ENCODE data around the gene MCRS1.
"Not testable (repeated sequence)": the region's sequence is repeated elsewhere in the genome, so short reads cannot be mapped to it uniquely, and the experiment has no call there.

The MCRS1 gene

GRCh38 chr12:49541140-49541861 is 26.6 kb downstream of the MCRS1 start:
- no peak for DNase-seq (ENCODE audit: low read depth)

- no peak for DNase-seq (ENCODE audit: low read depth)
These were observed 27.5 kb downstream of the MCRS1 start for GRCh38 chr12:49540229-49541139.

DNA sequence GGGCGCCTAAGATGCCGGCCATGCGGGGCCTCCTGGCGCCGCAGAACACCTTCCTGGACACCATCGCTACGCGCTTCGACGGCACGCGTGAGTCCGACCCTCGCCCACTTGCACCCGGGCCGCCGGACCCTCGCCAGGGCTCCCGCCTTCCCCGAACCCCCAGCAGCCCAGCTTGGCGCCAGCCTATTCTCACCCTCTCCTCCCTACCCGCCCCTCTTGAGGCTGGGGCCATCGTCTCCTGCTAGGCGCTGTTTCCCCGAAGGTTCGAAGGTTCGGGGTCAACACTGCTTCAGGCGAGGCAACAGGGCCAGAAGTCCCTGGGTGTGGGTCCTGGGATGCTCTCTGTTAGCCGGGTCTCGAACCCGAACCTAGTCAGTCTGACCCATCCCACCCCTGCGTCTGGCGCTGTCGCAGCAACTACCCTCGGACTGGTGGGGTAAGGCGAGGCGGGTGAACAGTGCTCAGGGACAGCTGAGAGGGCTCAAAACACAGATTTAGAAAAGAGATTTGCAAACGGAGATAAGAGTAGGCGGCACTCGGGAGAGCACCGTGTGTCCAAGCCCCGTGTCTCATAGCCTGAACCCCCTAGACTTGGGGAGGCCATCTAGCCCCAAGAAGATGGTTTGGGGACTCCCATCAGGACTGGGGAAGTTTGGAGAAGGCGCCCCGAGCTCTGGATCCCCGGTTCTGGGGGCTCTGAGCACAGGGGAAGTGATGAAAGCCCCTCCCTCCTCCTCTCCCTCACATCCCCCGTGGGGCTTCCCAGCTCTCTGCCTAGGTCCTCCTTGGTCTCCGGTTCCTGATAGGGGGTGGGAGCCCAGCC is 28.3 kb downstream of the MCRS1 start:
- DNase-seq (ENCODE audit: low read depth): no peak

DNA sequence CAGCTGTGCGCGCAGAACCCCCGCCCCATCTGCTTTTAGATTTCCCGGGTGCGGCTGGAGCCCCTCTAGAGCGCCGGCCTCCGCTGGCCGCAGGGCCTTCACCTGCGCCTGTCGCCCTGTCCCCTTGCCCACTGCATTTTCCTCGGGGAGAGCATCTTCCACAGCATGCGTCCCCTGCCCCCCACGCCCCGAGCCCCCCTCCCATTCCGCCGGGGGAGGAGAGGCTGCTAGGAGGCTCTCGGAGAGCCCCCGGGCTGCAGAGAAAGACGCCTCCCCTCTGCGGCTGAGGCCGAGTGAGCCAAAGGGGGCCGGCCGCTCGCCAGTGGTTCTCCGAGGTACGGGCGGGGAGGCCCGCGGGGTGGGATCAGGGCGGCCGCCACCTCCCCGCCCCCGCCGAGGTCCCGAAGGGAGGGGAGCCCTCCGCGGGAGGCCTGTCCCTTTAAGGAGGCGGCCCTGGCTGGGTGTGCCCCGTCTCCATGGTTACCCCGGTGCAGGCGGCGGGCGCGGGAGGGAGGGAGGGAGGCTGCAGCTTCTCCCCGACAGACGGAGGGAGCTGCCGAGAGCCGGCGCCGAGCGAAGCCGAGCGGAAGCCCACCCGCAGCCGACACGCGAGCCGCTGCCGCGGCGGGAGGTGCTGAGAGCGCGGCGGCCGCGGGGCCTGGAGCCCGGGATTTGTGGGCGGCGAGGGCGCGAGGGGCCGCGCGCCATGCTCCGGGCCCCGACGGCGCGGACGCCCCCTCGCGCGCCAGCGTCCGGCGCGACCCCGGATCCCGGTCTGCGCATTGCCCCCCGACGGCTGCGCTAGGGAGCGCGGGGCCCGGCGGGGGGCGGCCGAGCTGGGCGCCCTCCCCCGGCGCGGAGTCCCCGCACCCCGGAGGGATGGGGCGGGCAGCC is 29.2 kb downstream of the MCRS1 start, which contains the start of gene KCNH3:
Gene KCNH3, plus strand, starts transcription at position 521 of the 894 bp plus-strand sequence. CDS start 387 bp downstream, outside the sequence.
- DNase-seq (ENCODE audit: low read depth): peak; percentile 49

GRCh38 chr12:49537752-49538509 is 30.0 kb downstream of the MCRS1 start:
- DNase-seq (ENCODE audit: low read depth): no peak

DNA sequence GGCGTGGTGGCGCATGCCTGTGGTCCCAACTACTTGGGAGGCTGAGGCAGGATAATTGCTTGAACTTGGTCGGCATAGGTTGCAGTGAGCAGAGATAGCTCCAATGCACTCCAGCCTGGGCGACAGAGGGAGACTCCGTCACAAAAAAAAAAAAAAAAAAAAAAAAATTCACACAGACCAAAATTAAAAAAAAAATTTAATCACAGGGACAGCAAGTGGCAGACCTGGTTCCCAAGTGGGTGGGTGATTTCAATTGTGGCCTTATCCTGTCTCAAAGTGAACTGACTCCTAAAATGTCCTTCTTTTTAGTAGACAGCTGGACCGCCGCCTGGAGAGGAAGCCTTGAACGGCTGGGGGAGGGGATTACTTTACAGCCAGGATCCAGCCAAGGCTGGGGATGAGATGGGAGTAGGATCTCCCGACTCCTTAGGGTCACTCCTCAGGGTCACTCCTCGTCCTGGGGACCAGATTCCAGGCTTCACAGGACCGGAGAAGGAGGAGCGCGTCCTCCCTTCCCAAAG is 30.7 kb downstream of the MCRS1 start:
- DNase-seq (ENCODE audit: low read depth): no peak

DNA sequence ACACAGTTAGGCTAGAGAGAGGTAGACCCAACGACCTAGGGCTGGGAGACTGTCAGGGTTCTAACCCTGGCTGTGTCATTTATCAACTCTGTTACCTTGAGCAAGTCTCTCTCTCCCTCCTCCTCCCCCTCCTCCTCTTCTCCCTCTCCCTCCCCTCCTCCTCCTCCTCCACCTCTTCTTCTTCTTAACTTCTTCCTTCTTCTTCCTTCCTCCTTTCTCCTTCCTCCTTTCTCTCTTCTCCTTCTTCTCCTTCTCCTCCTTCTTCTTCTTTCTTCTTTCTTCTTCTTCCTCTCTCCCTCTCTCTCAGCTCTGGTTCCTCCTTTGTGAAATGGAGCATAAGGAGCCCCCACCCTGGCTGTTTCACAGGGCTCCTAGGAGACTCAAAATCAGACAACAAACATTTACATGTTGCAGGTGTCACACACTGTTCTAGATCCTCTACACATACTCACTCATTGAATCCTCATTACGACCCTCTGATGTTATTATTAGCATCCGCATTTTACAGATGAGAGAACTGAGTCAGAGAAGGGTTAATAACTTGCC is 31.3 kb downstream of the MCRS1 start:
- no peak for DNase-seq (ENCODE audit: low read depth)

DNA sequence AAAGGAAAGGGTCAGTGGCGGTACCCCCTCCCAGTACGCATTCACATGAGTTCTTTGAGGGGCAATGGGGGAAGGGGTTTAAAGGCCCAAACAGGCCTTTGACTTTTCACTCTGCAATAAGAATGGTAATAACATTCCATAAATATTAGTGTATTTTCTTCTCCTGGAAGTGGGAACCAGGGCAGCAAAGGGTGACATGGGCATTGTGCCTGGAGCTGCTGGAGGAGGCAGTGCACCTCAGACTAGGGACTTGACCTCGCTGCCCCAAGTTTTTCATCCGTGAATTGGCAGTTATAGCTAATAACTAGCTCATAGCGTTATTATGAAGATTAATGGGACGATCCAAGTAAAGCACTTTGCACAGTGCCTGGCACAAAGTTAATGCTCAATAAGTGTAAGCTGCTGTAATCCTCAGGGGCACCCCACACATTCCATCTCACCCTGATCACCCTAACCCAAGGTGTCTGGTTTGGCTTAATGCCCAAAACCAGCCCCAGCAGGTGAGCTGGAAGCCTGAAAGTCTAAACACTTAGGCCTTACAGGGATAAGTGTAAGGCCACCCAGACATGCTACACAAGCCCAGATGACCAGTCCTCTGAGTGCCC is 31.9 kb downstream of the MCRS1 start:
- no peak for DNase-seq (ENCODE audit: low read depth)

DNA sequence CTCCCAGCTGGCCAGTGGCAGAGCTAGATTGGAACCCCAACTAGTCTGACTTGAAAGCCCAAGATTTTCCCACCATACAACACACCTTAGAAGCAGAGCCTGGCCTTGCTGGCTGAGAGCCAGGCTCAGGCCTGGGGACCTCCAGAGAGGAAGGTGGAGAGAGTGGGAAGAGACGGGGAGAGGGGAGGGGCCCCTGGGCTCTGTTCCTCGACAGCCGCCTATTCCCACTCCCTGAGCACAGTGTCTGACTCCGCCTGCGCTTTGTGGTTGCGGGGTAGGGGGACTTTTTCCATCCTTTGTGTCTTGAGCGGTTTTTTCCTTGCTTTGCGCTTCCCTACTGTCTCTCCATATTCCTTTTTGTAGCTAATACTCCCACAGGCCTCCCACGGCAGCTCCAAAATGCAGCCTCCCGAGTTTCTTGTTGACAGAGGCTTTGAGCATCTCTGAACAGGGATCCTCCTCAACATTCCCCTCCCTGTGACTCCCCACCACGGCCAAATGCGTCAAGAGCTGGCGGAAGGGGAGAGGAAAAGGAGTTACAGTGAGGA is 33.1 kb downstream of the MCRS1 start:
- no peak for DNase-seq (ENCODE audit: low read depth)

GRCh38 chr12:49534122-49534521 is 33.8 kb downstream of the MCRS1 start:
- DNase-seq (ENCODE audit: low read depth): not testable (repeated sequence)

DNA sequence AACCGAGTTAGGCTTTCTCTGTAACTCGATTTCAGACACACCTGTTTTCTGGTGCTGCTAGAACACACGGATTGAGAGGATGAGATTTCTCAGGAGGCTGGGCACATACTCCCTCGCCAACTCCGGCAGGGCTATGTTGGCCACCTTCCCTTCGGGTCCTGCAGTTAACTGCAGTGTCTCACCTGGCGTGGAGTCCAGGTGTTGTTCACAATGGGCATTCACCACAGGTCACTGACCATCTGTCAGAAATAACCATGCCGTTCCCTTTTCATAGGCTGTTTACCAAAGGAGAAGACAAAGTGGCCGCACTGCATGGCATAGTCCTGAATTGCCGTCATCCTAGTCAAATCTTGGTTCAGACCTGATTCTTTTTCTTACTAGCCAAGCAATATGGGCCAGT is 34.6 kb downstream of the MCRS1 start:
- no peak for DNase-seq (ENCODE audit: low read depth)

GRCh38 chr12:49531745-49532144 is 36.2 kb downstream of the MCRS1 start:
- no peak for DNase-seq (ENCODE audit: low read depth)

DNA sequence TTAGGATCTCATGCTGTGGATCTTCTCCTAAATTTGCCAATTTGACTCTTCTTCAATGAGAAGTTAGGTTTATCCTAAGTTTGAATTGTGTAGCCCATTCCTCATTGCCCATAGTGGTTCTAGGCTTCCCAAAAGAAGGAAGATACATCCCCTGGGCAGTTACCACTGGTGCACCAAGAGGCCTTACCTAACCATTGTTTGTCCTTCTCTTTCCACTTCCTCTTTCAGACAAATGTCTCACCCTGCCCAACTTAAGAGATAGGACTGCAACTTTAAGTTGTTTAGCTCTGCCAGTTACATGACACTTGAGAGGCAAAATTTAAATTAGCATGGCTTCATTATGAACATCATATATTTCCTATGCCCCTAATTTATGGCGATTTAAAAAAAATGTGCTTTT is 38.5 kb downstream of the MCRS1 start:
- no peak for DNase-seq (ENCODE audit: low read depth)

DNA sequence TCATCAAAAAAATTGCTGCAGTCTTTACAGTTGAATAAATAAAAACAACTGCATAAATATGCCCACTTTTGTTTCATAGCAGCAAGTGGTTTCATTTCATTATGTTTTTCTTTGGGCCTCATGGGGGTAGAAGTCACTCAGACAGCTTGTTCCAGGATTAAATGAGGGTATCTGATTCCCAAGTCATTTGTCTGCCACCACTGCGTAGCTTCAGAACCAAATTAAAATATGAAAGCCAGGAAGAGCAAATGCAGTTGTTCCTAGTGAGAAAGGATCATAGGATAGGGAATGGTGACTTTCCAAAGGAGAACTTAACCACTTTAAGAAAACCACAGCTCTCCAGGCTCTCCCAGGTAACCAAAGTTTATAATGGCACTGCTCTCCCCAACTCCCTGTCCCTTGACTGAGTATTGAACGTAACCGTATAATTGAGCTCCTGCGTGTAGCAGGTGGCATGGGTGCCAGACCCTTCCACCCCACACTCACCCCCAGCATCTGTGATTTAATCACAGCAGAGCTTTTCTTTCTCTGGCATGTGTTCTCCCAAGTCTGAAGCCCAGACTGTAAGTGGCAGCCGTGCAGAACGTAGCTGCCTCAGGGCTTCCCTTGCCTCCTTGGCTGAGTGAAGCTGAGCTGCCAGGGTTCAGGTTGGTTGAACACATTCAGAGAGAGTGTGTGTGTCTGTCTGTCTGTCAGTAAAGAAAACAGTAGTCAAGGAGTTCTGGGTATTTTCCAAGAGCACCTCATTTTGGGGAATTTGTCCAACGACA is 40.4 kb downstream of the MCRS1 start:
- no peak for DNase-seq (ENCODE audit: low read depth)

DNA sequence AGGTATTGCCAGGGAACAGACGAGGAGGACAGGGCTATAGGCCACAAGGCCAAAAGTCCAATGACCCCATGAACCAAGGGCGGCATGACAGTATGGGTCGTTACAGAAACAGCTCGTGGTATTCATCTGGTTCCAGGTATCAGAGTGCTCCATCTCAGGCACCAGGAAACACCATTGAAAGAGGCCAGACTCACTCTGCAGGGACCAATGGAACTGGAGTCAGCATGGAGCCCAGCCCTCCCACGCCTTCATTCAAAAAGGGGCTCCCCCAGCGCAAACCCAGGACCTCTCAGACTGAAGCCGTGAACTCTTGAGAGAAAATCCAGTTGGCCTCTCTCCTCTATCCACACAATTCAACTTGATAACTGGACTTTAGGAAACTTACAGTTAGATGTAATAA is 42.0 kb downstream of the MCRS1 start:
- no peak for DNase-seq (ENCODE audit: low read depth)

GRCh38 chr12:49524660-49525324 is 43.1 kb downstream of the MCRS1 start:
- DNase-seq (ENCODE audit: low read depth): no peak

DNA sequence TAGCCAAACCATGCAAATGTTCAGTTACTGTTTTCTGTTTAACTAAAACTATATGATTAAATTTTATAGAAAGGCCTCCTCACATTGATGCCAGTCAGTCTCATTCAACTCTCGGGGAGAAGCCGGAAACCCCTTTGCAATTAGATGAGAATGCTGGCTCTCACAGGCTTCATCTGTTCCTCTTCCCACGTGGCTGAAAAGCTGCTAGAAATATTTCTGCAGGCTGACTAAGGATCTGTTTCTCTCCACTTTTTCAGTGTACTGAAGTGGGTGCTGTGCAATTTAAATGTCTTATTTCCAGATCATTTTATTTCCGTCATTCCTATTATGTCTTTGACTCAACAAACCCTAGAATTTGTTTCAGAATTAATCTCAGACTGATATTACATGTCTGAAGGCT is 46.6 kb downstream of the MCRS1 start:
- no peak for DNase-seq (ENCODE audit: low read depth)

DNA sequence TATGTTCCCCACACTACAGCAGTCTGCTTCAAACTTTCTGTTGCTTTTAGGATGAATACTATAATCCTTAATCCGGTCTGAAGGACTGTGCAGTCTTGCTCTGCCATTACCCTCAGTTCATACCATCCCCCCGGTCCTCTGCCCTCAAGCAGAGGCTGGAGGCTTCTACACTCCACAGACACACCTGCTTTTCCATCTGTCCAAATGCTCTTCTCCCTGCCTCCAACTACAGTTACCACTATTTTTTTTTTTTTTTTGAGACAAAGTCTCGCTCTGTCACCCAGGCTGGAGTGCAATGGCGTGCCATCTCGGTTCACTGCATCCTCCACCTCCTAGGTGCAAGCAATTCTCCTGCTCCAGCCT is 48.4 kb downstream of the MCRS1 start:
- no peak for DNase-seq (ENCODE audit: low read depth)

Measured in amniotic epithelial cell (primary cell).